Superior temporal gyrus (tissue), 1 donor: ENCODE measurements around the gene SPATA25.
A peak's percentile ranks its signal among the peaks of the same experiment; 100 is the strongest.
"Not testable (repeated sequence)": the region's sequence is repeated elsewhere in the genome, so short reads cannot be mapped to it uniquely, and the experiment has no call there.

Experiments used
- DNase-seq: peaks from one replicate; pipeline ENCODE4 v3.0.0-alpha.2; 2016; ENCODE audit errors: extremely low spot score

The SPATA25 gene

DNA sequence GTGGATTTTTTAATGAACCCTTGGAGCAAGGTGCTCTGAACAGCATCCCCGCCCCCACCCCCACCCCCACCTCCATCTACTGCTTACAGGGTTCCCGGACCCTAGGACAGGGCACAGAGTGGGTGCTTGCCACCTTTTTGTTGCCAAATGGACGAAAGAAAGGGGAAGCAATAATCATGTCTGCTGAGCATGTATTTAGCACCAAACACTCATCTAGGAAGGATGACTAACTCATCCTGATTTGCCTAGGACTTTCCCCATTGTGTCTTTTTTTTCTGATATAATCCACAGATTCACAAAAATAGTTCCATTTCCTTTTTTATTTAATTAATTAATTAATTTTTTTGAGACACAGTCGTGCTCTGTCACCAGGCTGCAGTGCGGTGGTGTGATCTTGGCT, 25.7 kb upstream of the SPATA25 start:
- DNase-seq: no peak

DNA sequence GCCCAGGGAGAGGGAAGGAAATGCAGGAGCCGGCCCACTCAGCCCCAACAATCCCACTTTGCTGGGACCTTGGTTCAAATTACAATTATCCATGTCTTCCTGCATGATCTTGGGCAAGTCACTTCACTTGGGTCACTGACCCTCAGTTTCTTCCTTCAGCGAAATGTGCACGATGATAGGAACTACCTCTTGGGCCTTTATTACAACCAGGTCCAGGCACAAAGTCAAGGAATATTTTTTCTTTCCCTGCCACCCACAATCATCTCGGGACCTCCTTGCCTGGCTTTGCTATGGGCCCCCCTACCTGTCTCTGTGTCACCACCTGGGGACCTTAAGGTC, 24.9 kb upstream of the SPATA25 start:
- no peak for DNase-seq

DNA sequence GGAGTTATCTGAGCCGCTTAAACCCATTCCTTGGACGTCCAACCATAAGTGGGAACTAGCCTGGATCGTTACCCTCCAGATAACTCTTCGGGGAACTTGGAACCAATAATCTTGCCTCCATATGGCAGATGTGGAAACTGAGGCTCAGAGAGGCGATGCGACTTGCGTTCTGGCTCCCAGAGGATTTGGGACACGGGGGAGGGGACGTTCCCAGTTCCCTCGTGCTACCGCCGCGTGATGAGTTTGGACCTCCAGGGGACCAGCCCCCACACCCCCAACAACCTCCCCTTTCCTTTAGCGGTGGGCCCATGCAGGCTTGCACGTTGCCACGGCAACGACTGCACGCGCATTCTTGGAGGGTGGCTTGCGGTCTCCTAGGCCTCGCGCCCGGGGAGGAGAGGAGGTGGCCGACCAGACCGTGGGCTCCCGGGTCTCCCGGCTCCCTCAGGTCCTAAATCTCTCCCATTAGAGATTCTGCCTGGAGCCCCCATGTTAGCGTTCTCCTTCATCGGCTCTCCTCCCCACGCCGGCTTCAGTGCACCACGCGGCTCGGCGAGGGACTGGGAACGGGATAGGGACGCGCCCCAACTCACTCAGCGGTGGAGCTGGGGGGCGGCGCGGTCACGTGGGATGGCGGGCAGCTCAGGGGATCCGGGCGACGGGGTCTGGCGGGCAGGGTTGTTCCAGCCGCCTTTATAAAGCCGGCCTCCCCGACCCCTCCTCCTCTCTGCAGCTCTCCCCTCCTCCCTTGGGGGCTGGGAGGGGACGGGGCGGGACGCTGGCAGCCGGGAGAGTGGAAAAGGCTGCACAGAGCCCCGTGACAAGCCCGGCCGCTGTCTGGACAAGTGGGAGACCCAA, 24.3 kb upstream of the SPATA25 start, which contains the start of gene PLTP:
Gene PLTP, minus strand, starts transcription at position 670 of the 858 bp plus-strand sequence. CDS start 703 bp downstream, outside the sequence.
- peak; percentile 38 for DNase-seq

DNA sequence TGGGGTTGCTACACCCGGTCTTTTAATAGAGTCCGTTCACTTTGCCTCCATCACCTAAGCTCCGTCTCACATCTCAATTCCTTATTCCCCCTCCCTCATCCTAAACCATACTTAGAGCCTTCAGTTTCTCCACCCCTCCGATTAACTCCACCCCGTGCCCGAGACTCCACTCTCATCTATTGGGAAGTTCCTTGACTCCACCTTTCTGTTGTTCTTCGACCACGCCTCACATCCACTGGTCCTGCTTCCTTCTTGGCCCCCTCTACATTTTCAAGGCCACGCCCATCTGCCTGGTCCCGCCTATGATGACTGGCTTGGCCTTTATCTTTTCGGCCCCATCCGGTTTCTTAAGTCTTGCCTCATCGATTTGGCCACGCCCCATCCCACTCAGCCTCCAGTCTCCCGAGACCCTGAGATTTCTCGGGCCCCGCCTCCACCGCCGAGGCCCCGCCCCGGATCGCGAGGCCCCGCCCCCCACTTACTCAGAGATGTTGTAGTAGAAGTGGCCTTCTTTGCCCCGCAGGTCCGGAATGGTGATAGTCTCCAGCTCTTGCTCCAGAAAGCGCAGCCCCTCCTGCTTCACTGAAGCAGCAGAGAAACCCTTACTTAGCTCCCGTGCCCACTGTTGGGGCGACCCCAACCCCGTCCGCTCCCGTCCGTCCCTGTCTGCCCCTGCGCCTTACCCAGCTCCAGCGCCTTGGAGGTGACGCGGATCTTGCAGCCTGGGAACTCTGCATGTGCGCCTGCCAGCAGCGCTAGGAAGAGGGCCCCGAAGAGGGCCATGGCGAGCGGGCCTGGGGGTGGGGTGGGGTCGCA, 23.5 kb upstream of the SPATA25 start:
- DNase-seq: peak; percentile 71

DNA sequence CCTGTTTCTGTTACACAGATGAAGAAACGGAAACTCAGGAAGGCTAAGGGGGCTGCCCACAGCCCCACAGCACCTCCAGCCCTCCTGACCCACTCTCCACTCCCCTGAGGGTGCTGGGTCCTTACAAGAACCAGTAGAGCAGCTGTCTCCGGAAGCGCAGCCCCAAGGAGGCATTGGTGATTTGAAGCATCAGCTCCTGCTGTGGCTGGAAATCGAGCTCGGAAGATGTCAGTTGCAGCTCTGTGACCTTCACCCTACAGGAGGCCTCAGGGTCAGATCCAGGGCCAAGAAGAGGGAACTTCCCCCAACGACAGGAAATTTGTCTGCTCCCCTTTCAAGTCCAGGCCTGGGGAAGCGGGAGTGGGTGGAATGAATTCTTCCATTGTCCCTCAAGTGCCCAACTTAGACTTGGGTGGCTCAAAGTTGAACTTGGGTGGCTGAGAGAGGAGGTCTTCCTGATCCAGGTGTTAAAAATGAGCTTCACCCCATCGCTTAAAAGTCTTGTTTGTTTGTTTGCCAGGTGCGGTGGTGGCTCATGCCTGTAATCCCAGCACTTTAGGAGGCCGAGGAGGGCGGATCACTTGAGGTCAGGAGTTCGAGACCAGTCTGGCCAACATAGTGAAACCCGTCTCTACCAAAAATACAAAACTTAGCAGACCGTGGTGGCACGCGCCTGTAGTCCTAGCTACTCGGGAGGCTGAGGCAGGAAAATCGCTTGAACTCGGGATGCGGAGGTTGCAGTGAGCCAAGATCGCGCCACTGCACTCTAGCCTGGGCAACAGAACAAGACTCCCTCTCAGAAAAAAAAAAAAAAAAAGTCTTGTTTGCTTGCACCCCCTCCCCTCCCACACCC, 22.6 kb upstream of the SPATA25 start:
- DNase-seq: no peak

DNA sequence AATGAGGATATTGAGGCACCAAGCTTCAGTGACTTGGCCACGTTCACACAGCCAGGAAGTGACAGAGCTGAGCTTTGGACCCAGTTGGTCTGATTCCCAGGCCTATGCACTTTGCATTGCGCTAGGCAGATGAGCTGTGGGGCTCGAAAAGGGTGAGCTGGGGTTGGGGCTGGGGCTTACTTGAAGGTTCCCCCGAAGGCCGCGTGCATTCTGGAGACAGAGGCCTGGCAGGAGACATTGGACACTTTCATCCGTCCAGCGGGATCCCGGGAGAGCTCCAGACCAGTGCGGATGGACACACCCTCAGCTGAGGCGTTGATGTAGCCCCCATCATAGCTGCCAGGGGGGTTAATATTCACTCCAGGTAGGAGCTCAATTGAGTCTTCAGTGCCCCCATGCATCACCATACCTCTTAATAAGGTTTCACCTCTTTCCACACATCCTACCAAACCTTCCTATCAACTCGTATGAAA, 21.9 kb upstream of the SPATA25 start:
- DNase-seq: no peak

DNA sequence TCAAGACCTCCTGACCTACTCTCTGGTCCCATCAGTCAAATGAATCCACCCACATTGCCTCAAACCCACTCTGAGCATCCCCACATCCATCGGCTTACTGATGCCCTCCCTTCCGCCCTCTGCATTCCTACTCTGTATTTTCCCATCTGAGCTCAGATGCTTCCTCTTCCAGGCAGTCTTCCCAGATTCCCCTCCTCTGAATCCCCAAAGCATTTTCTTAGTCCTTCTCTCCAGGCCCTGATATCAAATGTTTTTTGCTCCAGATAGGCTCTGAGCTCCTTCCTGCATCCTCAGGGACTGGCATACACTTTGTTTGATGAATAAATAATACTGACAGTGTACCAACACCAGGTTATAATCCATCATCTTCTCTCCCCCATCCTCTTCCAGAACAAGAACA, 20.7 kb upstream of the SPATA25 start:
- no peak for DNase-seq

DNA sequence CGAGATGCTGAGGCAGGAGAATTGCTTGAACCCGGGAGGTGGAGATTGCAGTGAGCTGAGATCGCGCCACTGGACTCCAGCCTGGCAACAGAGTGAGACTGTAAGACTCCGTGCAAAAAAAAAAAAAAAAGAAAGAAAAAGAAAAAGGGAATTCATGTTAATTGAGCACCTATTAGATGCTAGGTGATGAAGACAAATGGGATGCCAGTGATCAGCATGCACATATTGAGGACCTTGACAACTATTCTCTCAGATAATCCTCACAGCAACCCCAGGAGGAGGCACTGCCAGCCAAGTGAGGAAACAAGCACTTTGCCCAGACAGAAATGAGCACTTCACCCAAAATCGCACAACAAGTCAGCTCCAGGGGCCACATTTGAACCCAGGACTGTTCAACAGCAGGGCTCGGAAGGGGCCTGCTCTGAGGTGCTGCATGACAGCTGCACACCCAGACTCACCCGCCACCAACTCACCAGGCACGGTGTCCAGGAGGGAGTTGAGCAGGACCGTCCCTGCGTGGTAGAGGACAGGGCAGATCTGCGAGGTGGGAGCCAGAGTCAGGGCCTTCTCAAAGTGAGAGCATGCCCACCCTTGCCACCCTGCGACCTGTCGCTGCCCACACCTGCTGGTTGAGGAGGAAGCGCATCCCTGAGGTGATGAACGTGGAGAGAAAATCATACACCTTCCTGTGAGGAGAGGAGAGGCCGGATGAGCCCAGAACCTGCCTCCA, 20.0 kb upstream of the SPATA25 start:
- DNase-seq: no peak

DNA sequence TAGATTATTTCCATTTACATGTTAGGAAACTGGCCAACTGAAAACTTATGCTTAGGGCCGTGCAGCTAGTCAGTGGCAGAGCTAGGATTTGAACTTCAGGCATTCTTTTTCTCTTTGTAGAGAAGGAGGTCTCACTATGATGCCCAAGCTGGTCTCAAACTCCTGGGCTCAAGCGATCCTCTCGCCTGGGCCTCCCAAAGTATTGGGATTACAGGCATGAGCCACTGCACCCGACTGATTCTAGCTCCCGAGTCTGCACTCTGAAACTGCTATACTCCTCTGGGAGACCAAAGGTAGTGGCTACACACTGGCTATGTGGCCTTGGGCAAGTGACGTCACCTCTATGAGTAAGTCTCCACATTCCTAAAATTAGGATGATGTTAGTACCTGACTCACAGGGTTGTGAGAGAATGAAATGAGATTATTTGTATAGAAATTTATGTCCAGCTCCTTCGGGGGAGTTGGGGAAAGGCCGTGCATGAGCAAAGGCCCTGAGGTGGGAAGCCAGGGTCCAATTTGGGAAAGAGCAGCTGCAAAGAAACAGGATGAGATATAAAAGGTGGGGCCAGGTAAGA, 18.2 kb upstream of the SPATA25 start:
- DNase-seq: no peak

DNA sequence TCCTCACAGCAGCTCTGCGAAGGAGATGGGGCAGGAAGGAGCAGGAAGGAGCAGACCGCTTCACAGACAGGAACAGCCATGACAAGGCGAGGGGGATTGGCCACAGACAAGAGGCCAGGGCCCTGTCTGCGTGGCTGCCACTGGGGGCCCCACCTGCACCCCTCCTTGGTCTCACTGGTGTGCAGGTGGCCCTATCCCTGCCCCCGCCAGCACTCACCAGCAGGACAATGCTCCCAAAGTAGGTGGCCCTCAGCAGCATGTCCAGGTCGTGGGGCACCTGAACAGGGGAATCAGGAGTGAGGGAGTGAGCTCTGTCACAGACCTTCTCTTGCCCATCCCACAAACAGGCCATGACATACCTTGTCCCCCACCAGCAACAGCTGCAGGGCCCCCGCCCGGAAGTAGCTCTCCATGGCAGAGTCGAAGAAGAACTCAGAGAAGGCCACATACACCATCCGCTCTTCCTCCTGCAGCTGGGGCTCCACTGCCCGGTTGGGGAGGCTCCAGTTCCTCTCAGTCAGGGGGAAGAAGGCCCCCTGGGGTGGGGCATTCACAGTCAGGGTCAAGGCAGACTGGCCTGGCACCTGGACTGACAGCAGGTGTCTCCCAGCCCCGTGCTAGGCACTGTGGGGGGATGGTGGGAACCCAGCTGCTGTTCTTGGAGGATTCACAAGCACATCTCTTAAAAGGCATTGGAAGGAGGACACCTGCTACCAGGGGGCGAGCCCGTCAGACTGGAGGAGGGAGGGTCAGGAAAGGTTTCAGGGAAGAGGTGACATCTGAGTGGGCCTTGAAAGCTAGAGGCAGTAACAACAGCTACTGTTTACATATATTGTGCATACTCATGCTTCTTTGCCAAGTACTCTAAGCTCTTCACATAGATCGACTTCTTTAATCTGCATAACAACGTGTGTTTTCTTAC, 17.4 kb upstream of the SPATA25 start:
- no peak for DNase-seq

DNA sequence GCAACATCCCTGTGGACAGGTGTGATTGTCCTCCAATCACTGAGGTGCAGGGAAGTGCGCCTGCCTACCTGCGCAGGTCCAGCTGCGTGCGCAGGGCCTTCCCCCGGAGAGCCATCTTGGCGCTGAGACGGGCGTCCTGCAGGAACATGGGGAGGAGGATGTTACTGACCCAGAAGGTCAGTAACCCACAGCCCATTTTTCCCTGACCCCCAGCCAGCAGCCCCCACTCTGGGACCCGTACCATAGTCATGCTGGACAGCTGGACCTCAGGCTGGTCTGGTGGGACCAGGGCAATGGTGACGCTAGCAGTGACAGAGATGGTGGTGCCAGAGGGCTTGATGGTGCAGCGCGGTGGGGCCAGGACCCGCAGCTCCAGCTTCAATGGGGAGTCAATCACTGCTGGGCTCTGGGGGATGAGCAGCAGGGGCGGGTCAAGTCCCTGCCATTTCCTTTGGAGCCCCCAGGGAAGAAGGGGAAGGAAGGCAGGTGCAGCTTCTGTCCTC, 14.8 kb upstream of the SPATA25 start:
- DNase-seq: no peak

DNA sequence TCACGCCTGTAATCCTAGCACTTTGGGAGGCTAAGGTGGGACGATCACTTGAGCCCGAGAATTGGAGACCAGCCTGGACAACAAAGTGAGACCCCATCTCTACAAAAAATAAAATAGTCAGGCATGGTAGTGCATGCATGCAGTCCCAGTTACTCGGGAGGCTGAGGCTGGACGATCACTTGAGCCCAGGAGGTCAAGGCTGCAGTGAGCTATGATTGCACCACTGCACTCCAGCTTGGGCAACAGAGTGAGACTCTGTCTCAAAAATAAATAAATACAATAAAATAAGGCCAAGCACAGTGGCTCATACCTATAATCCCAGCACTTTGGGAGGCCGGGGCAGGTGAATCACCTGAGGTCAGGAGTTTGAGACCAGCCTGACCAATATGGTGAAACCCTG, 13.9 kb upstream of the SPATA25 start:
- not testable (repeated sequence) for DNase-seq

DNA sequence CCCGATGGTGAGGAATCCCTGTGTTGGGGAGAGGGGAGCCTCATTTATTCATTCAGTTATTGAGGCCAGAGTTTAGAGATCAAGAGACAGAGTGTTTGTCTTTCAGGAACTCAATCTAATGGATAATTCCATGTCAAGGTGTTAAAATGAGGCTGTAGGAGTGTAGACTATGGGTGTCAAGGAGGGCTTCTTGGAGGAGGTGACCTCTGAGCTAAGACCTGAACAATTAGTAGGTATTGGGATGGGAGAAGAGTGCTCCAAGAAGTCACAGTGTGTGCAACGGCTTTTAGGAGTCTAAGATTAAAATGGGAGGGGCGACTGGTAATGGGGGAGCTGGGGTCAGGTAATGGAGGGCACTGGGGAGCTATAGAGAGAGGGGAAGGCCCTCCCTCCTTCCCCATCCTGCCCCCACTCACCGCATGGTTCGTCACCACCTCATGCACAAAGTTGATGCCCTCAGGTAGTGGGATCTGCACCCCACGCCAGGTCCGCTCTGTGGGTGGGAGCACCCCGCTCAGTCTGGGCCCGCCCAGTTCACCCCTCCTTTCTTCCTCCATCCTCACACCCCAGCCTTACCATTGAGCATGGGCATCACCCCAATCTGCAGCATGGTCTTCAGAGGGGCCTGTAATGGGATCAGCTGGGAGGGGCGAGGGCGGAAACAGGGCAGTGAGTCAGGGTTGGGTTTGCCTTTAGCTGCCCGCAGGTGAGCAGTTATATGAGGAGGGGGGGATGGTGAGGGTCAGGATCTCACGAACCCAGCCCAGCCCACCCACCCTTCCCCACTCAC, 11.8 kb upstream of the SPATA25 start:
- no peak for DNase-seq

DNA sequence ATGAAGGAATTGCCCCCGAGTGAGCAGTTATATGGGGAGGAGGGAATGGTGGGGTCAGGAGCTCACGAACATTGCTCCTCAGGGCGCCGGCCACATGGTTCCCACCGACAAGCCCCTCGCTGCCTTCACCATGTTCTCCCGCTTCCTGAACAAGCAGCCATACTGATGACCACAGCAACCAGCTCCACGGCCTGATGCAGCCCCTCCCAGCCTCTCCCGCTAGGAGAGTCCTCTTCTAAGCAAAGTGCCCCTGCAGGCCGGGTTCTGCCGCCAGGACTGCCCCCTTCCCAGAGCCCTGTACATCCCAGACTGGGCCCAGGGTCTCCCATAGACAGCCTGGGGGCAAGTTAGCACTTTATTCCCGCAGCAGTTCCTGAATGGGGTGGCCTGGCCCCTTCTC, 10.9 kb upstream of the SPATA25 start:
- DNase-seq: no peak

DNA sequence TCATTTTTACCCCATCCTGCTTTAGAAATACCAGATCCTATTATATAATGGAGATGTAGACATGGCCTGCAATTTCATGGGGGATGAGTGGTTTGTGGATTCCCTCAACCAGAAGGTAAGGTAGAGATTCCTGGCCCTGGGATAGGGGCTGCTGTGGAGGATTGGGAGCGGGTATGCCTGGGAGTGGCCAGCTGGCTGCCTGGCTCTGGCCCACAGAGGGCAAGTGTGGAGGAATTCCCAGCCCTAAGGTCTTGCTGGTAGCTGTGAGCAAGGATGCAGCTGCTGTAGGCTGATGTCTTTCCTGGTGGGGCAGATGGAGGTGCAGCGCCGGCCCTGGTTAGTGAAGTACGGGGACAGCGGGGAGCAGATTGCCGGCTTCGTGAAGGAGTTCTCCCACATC, 10.3 kb upstream of the SPATA25 start:
- no peak for DNase-seq

DNA sequence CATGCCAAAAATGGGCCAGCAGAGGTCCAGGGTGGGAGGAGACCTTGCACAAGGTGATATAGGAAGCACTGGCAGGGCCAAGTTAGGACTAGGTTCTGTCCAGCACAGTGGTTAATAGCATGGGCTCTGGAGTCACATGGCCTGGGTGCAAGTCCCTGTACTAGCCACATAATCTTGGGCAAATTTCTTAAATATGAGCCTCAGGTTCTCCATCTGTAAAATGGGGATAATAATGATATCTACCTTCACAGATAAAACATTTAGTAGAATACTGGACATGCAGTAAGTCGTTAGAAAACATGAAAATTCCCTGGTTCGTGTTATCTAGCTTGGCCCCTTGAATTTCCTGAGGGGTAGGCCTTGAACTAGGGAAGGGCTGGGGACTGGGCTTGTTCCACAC, 9.9 kb upstream of the SPATA25 start:
- no peak for DNase-seq

DNA sequence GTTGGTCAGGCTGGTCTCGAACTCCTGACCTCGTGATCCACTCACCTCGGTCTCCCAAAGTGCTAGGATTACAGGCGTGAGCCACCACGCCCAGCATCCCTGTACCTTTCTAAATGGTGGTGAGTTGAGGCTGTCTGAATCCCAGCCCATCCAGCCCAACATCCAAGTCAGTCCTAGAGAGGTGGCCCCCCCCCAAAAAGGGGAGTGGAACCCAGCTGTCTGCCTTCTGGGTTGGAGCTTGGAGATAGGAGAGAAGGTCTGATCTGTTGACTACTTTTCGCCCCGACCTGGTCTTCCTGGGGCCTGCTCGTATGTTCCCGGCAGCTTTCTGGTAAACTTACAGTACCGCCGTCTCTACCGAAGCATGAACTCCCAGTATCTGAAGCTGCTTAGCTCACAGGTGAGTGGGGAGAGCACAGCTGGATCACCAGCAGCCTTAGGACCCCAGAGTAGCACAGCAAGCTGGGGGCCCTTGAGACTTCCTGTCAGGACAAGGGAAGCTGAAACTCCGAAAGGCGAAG, 9.3 kb upstream of the SPATA25 start:
- DNase-seq: no peak

DNA sequence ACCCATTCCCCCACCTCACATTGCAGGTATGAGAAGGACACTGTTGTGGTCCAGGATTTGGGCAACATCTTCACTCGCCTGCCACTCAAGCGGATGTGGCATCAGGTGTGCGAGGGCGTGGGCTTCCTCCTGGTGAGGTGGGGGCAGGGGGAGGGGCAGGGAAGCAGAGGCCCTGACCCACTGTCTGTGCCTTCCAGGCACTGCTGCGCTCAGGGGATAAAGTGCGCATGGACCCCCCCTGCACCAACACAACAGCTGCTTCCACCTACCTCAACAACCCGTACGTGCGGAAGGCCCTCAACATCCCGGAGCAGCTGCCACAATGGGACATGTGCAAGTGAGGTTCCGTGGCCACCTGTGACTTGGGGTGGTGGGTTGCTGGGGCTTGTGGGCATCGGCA, 7.4 kb upstream of the SPATA25 start:
- no peak for DNase-seq

DNA sequence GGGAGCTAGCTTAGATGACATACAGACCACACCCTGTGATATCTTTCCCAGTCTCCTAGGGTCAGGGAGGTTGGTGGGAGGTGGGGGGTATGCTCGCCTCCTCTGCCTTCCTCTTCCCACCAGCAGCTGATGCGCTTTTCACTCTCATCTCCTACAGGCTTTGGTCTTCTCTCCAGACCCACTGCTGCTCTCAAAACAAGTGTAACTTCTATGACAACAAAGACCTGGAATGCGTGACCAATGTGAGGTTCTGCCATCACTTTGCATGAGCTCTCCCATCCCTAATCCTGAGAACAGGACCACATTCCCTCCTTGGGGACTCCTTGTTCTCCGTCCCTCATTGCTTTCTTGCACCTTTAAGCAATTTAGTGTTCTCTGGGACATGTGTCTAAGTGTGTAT, 6.4 kb upstream of the SPATA25 start:
- DNase-seq: no peak
